Hepatocyte (in vitro differentiated cells): ENCODE results near the gene GFOD1.

ENCODE experiments used
- CTCF ChIP-seq: fragments of 200-600 bp; sonication (generic); IDR thresholded peaks from 2 replicates; pipeline ENCODE4 v1.5.1; 2016; ENCODE audit warnings: antibody characterized with exemption, mild to moderate bottlenecking; ENCODE audit not compliant: poor library complexity
- EZH2 ChIP-seq: fragments of 200-600 bp; sonication (generic); IDR thresholded peaks from 2 replicates; pipeline ENCODE4 v1.6.1; 2016; ENCODE audit warnings: antibody characterized with exemption, mild to moderate bottlenecking, borderline replicate concordance

- TF ChIP-seq EZH2 (no peak), CTCF (no peak)
These were observed 179.1 kb downstream of the GFOD1 start for GRCh38 chr6:13308332-13308731.
